SK-N-SH (cell line): Measurements from ENCODE around the gene DNAJB8. TPM values are rescaled to one million over a fixed set of nuclear protein-coding genes. Genes with fewer than 3 reads are reported as not detected.
A peak's percentile ranks its signal among the peaks of the same experiment; 100 is the strongest.

Experiments
- CTCF ChIA-PET: fragments of 300-600, 350-600 bp; formaldehyde crosslinking; extraction: SDS; loops from one replicate; lab custom pipeline; 2021; lab: Yijun Ruan, JAX
- POLR2A ChIA-PET: fragments of 350-600 bp; sonication (Branson Sonifier 250); formaldehyde crosslinking; extraction: SDS; loops from one replicate; lab custom pipeline; 2020; ENCODE audit warnings: antibody characterized with exemption, inconsistent platforms; lab: Yijun Ruan, JAX
- DNase-seq: peaks from one replicate; pipeline ENCODE4 v3.0.0; 2012
- H2AFZ ChIP-seq: fragments of 200-600 bp; sonication (generic); 2 replicates; pipeline ENCODE4 v1.8.1; 2016; ENCODE audit warnings: antibody characterized with exemption, mild to moderate bottlenecking, low read depth
- H3F3A ChIP-seq: fragments of 200-600 bp; sonication (generic); replicated peaks from 2 replicates; pipeline ENCODE3; 2016; ENCODE audit warnings: antibody characterized with exemption, mild to moderate bottlenecking; ENCODE audit not compliant: insufficient read depth
- H3K27ac ChIP-seq, 2 experiments: fragments of 200-500 bp in 1 of 2; fragments of 200-600 bp in 1 of 2; sonication (Bioruptor generic) in 1 of 2; sonication (generic), shearing (Covaris generic) in 1 of 2; 2 replicates each; pipeline versions ENCODE4 v1.5.1 to v1.6.1; 2014 to 2016; ENCODE audit warnings: low read depth in 2 of 2, inconsistent platforms in 1 of 2, low read length in 1 of 2, mild to moderate bottlenecking in 1 of 2, mixed read lengths in 1 of 2
- H3K27me3 ChIP-seq: fragments of 200-600 bp; sonication (generic), shearing (Covaris generic); 2 replicates; pipeline ENCODE4 v1.6.1; 2016; ENCODE audit warnings: mixed run types; ENCODE audit not compliant: insufficient read depth
- H3K36me3 ChIP-seq, 2 experiments: fragments of 200-500 bp in 1 of 2; fragments of 200-600 bp in 1 of 2; sonication (Bioruptor generic) in 1 of 2; sonication (generic) in 1 of 2; replicated peaks in 1 of 2; 2 replicates each; pipeline versions ENCODE3 to v1.5.1; 2014 to 2016; ENCODE audit warnings: low read length in 1 of 2, mild to moderate bottlenecking in 1 of 2; ENCODE audit not compliant: insufficient read depth in 2 of 2, control insufficient read depth in 1 of 2
- H3K4me1 ChIP-seq, 2 experiments: fragments of 200-500 bp in 1 of 2; fragments of 200-600 bp in 1 of 2; sonication (Bioruptor generic) in 1 of 2; sonication (generic), shearing (Covaris generic) in 1 of 2; 2 replicates each; pipeline versions ENCODE4 v1.5.1 to v1.6.1; 2014 to 2016; ENCODE audit warnings: low read depth in 1 of 2, low read length in 1 of 2, mixed run types in 1 of 2; ENCODE audit not compliant: insufficient read depth in 2 of 2, control insufficient read depth in 1 of 2
- H3K4me2 ChIP-seq: fragments of 200-600 bp; sonication (generic), shearing (Covaris generic); 2 replicates; pipeline ENCODE4 v1.6.1; 2017; ENCODE audit warnings: mixed run types
- H3K4me3 ChIP-seq, 2 experiments: fragments of 200-500 bp in 1 of 2; fragments of 200-600 bp in 1 of 2; sonication (Bioruptor generic) in 1 of 2; sonication (generic), shearing (Covaris generic) in 1 of 2; 2 replicates each; pipeline versions ENCODE4 v1.5.1 to v1.8.1; 2014 to 2016; ENCODE audit warnings: low read depth in 2 of 2, inconsistent platforms in 1 of 2, low read length in 1 of 2, mild to moderate bottlenecking in 1 of 2, mixed read lengths in 1 of 2, moderate library complexity in 1 of 2
- H3K79me2 ChIP-seq: fragments of 200-600 bp; sonication (generic); 2 replicates; pipeline ENCODE4 v1.8.1; 2017; ENCODE audit warnings: mild to moderate bottlenecking; ENCODE audit not compliant: insufficient read depth
- H3K9ac ChIP-seq: fragments of 200-600 bp; sonication (generic); 2 replicates; pipeline ENCODE4 v1.6.1; 2017; ENCODE audit warnings: mixed run types
- H3K9me2 ChIP-seq: fragments of 200-600 bp; sonication (generic); 2 replicates; pipeline ENCODE4 v1.6.1; 2017; ENCODE audit warnings: mixed run types
- H3K9me3 ChIP-seq: fragments of 200-600 bp; sonication (generic); 2 replicates; pipeline ENCODE4 v1.6.1; 2017; ENCODE audit warnings: mixed run types, mild to moderate bottlenecking, moderate library complexity
- H4K20me1 ChIP-seq: fragments of 200-600 bp; sonication (generic); 2 replicates; pipeline ENCODE4 v1.6.1; 2017; ENCODE audit warnings: mild to moderate bottlenecking, mixed run types; ENCODE audit not compliant: insufficient read depth
- EP300 ChIP-seq, 2 experiments: IDR thresholded peaks; 2 replicates each; pipeline versions ENCODE4 v1.4.0 to v1.6.1; 2012; ENCODE audit warnings: borderline replicate concordance in 1 of 2, low read depth in 1 of 2, low read length in 1 of 2
- EZH2phosphoT487 ChIP-seq: fragments of 200-600 bp; sonication (generic); IDR thresholded peaks from 2 replicates; pipeline ENCODE4 v1.6.1; 2017; ENCODE audit warnings: low read depth, mixed run types, mild to moderate bottlenecking, antibody characterized with exemption, moderate library complexity, borderline replicate concordance
- FOSL2 ChIP-seq: IDR thresholded peaks from 2 replicates; pipeline ENCODE4 v1.4.0; 2012; ENCODE audit warnings: low read depth, mild to moderate bottlenecking, moderate library complexity, borderline replicate concordance
- FOXJ3 ChIP-seq: sonication (generic); formaldehyde crosslinking; IDR thresholded peaks from 2 replicates; pipeline ENCODE4 v1.5.1; 2020; ENCODE audit warnings: mild to moderate bottlenecking, missing genetic modification reagents
- FOXM1 ChIP-seq: IDR thresholded peaks from 2 replicates; pipeline ENCODE4 v1.4.0; 2012; ENCODE audit warnings: low read depth, mild to moderate bottlenecking
- GATA2 ChIP-seq: sonication (generic); formaldehyde crosslinking; IDR thresholded peaks from 2 replicates; pipeline ENCODE4 v1.5.0; 2020; ENCODE audit warnings: mild to moderate bottlenecking, missing genetic modification reagents
- JUND ChIP-seq: IDR thresholded peaks from 2 replicates; pipeline ENCODE4 v1.4.0; 2012
- MEF2A ChIP-seq: IDR thresholded peaks from 2 replicates; pipeline ENCODE4 v1.4.0; 2012; ENCODE audit warnings: low read depth, borderline replicate concordance
- MXI1 ChIP-seq: IDR thresholded peaks from 2 replicates; pipeline ENCODE4 v1.6.1; 2012; ENCODE audit warnings: mild to moderate bottlenecking, low read depth, low read length, improper control_type of control experiment
- NRF1 ChIP-seq: IDR thresholded peaks from 2 replicates; pipeline ENCODE4 v1.6.1; 2012; ENCODE audit warnings: low read depth, mild to moderate bottlenecking, low read length
- RAD21 ChIP-seq: IDR thresholded peaks from 2 replicates; pipeline ENCODE4 v1.6.1; 2012; ENCODE audit warnings: mild to moderate bottlenecking, low read length
- RCOR1 ChIP-seq: fragments of 150-350 bp; IDR thresholded peaks from 2 replicates; pipeline ENCODE4 v1.6.1; 2017; ENCODE audit warnings: antibody characterized with exemption, low read length
- TAF1 ChIP-seq: IDR thresholded peaks from 2 replicates; pipeline ENCODE4 v1.6.1; 2012; ENCODE audit warnings: low read depth, mild to moderate bottlenecking, low read length, moderate library complexity, borderline replicate concordance
- TCF12 ChIP-seq: IDR thresholded peaks from 2 replicates; pipeline ENCODE4 v1.4.0; 2012
- TEAD4 ChIP-seq: IDR thresholded peaks from 2 replicates; pipeline ENCODE4 v1.4.0; 2012; ENCODE audit warnings: mild to moderate bottlenecking, borderline replicate concordance; ENCODE audit not compliant: insufficient read depth
- YY1 ChIP-seq: IDR thresholded peaks from 2 replicates; pipeline ENCODE4 v1.4.0; 2012; ENCODE audit warnings: low read depth, mild to moderate bottlenecking
- WGBS: methylation state at CpG from one replicate; pipeline ENCODE4 v1.1.6; 2017; ENCODE audit warnings: low lambda C conversion rate; 5-methylcytosine and 5-hydroxymethylcytosine counted together
- polyA plus RNA-seq, 3 experiments: library from polyadenylated mRNA; depleted of rRNA; stranded (reverse); fragments of >200 nt; gene quantifications; 2 replicates each; pipeline ENCODE4 v1.2.3, GENCODE V29; 2012
- TF ChIP-seq, protein P1 (sequence below): IDR thresholded peaks from 2 replicates; pipeline ENCODE4 v1.6.1; 2012; ENCODE audit warnings: mild to moderate bottlenecking, low read depth, low read length, moderate library complexity
- TF ChIP-seq, protein P2 (sequence below): fragments of 200-600 bp; sonication (generic); IDR thresholded peaks from 2 replicates; pipeline ENCODE4 v1.6.1; 2017; ENCODE audit warnings: antibody characterized with exemption, mild to moderate bottlenecking, moderate library complexity
- TF ChIP-seq, protein P3 (sequence below): fragments of 150-350 bp; IDR thresholded peaks from 2 replicates; pipeline ENCODE4 v1.6.1; 2016; ENCODE audit warnings: mild to moderate bottlenecking, low read depth, low read length

DNAJB8 gene
- polyA plus RNA-seq, 1 of the 3 experiments (the other 2 are of a cell fraction) = not detected

GRCh38 chr3:128421966-128422365 is 44.7 kb downstream of the DNAJB8 start (continued):
- TF ChIP-seq EP300 (IDR thresholded peaks at IDR 0.05; ENCODE audit: borderline replicate concordance in 1 of 2, low read depth in 1 of 2, low read length in 1 of 2) (no peak), TCF12 (no peak), JUND (no peak), YY1 (no peak), TAF1 (no peak), RCOR1 (no peak)
- TF ChIP-seq, protein P1, sequence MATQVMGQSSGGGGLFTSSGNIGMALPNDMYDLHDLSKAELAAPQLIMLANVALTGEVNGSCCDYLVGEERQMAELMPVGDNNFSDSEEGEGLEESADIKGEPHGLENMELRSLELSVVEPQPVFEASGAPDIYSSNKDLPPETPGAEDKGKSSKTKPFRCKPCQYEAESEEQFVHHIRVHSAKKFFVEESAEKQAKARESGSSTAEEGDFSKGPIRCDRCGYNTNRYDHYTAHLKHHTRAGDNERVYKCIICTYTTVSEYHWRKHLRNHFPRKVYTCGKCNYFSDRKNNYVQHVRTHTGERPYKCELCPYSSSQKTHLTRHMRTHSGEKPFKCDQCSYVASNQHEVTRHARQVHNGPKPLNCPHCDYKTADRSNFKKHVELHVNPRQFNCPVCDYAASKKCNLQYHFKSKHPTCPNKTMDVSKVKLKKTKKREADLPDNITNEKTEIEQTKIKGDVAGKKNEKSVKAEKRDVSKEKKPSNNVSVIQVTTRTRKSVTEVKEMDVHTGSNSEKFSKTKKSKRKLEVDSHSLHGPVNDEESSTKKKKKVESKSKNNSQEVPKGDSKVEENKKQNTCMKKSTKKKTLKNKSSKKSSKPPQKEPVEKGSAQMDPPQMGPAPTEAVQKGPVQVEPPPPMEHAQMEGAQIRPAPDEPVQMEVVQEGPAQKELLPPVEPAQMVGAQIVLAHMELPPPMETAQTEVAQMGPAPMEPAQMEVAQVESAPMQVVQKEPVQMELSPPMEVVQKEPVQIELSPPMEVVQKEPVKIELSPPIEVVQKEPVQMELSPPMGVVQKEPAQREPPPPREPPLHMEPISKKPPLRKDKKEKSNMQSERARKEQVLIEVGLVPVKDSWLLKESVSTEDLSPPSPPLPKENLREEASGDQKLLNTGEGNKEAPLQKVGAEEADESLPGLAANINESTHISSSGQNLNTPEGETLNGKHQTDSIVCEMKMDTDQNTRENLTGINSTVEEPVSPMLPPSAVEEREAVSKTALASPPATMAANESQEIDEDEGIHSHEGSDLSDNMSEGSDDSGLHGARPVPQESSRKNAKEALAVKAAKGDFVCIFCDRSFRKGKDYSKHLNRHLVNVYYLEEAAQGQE = no peak

DNA sequence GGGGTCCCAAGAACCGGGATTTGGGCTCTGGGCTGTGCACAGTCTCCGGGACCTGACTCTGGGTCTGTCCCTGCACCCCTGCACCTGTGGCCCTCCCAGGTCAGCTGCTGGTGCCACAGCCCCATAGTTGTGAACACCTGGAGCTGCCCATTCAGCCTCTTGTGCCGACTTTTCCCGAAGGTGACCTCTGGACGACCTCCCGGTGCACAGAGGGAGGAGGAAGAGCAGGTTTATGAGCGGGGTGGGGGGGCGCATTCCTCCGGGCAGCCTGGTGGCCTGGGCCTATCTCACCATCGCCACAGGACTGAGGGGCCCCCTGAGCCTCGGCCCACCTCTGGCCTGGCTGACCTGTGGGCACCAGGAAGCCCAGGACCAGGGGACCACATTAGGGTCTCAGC is 45.3 kb downstream of the DNAJB8 start:
- Histone ChIP-seq H3K4me2 (no peak overlapping the region), H3K9ac (no peak overlapping the region), H3K4me3 (no peak overlapping the region), H3K27ac (peak overlapping the region in 1 of 2 experiments; percentile 59; a peak in 1 of 4 replicates), H2AFZ (no peak overlapping the region), H3K36me3 (no peaks in the 10 kb centered on the region), H4K20me1 (no peaks in the 10 kb centered on the region), H3K27me3 (no peaks in the 10 kb centered on the region), H3K4me1 (peaks cover 0 to 64% of the 10 kb centered on the region in 2 experiments; a peak in 1 of 4 replicates), H3K79me2 (no peaks in the 10 kb centered on the region), H3K9me3 (no peaks in the 10 kb centered on the region), H3K9me2 (no peaks in the 10 kb centered on the region), H3F3A (no peaks in the 10 kb centered on the region)
- WGBS = no CpG with 5 or more reads among the region's 11 CpGs
- CTCF ChIA-PET = interaction anchor here (0.7 to 11.3 kb wide), 8 partner anchors 9 to 163 kb away, joined by 3 to 177 read pairs (median 3); partner anchors contain the start of gene GATA2
- POLR2A ChIA-PET = interaction anchor here (0.7 to 2.9 kb wide), 4 partner anchors 11 to 61 kb away, joined by 3 to 21 read pairs (median 4); no protein-coding TSS in a partner anchor
- TF ChIP-seq GATA2 (CRISPR knock-in tag) (no peak), MXI1 (no peak), RAD21 (no peak), EZH2phosphoT487 (no peak), FOSL2 (no peak), FOXM1 (no peak), FOXJ3 (CRISPR knock-in tag) (no peak), RCOR1 (no peak), MEF2A (no peak), TEAD4 (no peak), NRF1 (no peak)
- TF ChIP-seq, protein P2, sequence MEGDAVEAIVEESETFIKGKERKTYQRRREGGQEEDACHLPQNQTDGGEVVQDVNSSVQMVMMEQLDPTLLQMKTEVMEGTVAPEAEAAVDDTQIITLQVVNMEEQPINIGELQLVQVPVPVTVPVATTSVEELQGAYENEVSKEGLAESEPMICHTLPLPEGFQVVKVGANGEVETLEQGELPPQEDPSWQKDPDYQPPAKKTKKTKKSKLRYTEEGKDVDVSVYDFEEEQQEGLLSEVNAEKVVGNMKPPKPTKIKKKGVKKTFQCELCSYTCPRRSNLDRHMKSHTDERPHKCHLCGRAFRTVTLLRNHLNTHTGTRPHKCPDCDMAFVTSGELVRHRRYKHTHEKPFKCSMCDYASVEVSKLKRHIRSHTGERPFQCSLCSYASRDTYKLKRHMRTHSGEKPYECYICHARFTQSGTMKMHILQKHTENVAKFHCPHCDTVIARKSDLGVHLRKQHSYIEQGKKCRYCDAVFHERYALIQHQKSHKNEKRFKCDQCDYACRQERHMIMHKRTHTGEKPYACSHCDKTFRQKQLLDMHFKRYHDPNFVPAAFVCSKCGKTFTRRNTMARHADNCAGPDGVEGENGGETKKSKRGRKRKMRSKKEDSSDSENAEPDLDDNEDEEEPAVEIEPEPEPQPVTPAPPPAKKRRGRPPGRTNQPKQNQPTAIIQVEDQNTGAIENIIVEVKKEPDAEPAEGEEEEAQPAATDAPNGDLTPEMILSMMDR = no peak
- TF ChIP-seq, protein P3, sequence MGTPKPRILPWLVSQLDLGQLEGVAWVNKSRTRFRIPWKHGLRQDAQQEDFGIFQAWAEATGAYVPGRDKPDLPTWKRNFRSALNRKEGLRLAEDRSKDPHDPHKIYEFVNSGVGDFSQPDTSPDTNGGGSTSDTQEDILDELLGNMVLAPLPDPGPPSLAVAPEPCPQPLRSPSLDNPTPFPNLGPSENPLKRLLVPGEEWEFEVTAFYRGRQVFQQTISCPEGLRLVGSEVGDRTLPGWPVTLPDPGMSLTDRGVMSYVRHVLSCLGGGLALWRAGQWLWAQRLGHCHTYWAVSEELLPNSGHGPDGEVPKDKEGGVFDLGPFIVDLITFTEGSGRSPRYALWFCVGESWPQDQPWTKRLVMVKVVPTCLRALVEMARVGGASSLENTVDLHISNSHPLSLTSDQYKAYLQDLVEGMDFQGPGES = no peak
- DNase-seq = no peak
